GM12891 (cell line): Measurements from ENCODE around the gene SMAD6.

Experiments
- PAX5 ChIP-seq: IDR thresholded peaks from 2 replicates; pipeline ENCODE4 v1.6.1; 2011; ENCODE audit warnings: low read length, moderate library complexity, mild to moderate bottlenecking; ENCODE audit not compliant: insufficient read depth, severe bottlenecking
- POLR2A ChIP-seq: IDR thresholded peaks from 2 replicates; pipeline ENCODE4 v1.6.1; 2011; ENCODE audit warnings: low read depth, low read length, control low read depth
- POLR2AphosphoS5 ChIP-seq: IDR thresholded peaks from 2 replicates; pipeline ENCODE4 v1.6.1; 2011; ENCODE audit warnings: low read depth, low read length, control low read depth
- SPI1 ChIP-seq: IDR thresholded peaks from 2 replicates; pipeline ENCODE4 v1.6.1; 2011; ENCODE audit warnings: low read depth, low read length, control low read depth
- TAF1 ChIP-seq: IDR thresholded peaks from 2 replicates; pipeline ENCODE4 v1.6.1; 2011; ENCODE audit warnings: low read depth, low read length, control low read depth

DNA sequence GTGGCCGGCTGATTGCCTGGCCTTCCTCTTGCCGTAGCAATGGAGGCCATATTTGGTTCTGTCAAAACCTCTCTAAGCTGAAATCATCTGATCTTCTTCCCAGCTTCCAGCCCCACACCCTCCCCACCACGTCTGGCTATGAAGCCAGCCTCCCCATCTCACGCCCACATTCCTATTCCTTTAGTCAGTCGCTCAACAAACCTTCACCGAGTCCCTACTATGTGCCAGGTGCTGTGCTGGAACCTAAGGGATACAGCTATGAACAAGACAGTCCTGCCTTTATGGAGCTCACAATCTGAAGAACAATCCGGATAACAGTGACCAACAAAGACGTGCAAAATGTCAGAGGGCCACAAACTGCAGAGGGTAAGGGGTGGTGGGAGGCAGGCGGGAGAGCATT lies 31.9 kb upstream of the SMAD6 start:
- TF ChIP-seq POLR2AphosphoS5 (no peak), POLR2A (no peak), TAF1 (no peak), SPI1 (no peak), PAX5 (no peak)
